Brain pericyte (primary cell): ENCODE results near the gene ZMIZ1.

ENCODE experiments used
- DNase-seq: peaks from one replicate; pipeline ENCODE4 v3.0.0-alpha.2; 2012; ENCODE audit warnings: low read depth, low spot score

The ZMIZ1 gene

GRCh38 chr10:79137300-79137756 is 68.6 kb downstream of the ZMIZ1 start:
- DNase-seq, result no peak

DNA sequence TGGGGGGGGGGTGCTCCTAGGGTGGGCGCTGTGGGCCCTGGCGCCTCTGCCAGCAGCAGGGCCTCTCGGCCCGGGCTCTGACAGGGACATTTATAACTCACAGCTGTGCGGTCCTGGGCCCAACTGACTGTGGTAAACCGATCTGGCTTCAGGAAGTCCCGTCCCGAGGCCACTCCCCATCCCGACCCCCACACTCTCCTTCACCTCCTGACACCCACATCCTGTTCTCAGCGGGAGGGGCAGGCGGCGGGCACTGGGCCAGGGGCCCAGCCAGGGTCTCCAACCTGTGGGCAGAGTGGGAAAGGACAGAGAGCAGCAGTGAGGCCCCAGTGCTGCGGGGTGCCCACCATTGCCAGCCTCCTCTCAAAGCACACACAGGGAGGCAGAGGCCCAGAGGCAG is 69.1 kb downstream of the ZMIZ1 start:
- DNase-seq, result no peak

- DNase-seq, result no peak
Observed at GRCh38 chr10:79138449-79139123, 69.8 kb downstream of the ZMIZ1 start.

DNA sequence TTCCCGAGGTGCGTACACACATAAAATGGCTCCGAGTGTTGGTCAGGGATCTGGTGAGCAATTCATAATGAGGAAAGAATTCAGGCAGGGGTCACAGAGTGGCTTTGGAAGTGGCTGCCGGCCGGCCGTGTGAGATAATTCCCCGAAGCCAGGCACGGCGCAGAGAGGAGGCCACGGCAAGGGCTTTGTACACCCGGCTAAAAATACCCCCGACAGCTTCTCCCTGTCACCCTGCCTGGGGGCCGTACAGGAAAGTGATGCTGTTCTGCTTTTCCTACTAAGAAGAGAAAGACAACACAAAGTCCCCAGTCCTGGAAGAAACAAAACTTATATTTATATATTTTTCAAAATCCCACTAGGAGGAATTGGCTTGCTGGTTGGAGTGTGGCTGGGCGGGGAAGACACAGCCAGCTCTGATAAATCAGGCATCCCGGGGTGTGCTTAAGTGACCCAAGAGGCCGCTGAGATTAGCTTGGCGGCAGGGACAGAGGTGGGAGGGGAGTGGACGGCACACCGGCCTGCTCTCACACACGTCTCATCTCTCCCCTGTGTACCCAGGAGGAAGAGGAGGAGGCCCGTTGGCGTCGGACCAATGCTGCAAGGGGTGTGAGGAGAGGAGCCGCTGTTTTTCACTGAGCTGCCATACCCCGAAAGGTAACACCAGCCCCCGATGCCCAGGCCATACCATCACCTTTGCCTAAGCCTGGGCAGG is 70.5 kb downstream of the ZMIZ1 start:
- DNase-seq, result no peak

DNA sequence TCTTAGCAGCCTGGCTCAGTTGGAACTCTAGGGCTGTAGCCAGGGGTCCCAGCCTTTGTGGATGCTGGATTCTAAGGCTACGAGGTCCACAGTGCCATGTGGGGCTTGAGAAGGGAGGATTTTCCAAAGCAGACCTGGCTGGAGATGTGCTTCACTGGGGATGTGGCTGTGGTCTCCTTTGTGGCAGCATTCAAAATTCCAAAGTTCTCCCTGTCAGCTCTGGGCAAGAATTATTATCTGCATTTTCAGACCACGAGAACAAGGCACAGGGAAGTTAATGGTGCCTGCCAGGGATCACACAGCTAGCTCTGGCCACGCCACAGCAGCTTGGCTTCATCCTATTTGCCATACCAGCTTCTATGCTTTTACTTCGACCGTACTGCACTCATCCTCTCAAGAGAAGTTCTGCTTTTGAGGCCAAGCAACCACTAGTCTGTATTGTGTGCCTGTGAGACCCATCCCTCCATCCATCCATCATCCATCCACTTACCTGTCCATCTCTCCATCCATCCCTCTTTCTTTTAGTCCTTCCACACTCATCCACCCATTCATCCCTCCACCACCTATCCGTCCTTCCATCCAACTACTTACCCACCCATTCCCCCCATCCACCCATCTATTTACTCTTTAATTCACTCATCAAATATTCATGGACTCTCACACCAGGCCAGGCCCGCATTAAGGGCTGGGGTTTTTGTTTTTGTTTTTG is 71.5 kb downstream of the ZMIZ1 start:
- DNase-seq, result no peak

GRCh38 chr10:79140855-79141254 is 72.1 kb downstream of the ZMIZ1 start:
- DNase-seq, result no peak

DNA sequence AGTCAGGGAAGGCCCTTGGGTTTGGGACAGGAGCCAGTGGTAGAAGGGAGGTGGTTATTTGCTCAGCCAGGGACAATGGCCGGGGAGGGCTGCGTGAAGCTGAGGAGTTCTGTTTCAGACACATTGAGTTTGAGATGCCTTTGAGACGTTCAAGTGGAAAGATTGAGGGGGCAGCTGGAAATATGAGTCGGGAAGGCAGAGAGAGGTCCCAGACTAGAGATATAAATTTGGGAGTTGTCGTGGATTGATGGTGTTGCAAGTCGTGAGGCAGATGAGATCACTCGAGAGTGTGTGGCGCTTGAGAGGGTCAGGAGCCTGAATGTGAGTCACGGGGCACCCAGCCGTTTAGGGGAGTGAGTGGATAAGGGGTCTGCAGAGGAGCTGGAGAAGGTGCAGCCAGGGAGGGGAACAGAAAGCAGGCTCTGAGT is 73.3 kb downstream of the ZMIZ1 start:
- no peak for DNase-seq

DNA sequence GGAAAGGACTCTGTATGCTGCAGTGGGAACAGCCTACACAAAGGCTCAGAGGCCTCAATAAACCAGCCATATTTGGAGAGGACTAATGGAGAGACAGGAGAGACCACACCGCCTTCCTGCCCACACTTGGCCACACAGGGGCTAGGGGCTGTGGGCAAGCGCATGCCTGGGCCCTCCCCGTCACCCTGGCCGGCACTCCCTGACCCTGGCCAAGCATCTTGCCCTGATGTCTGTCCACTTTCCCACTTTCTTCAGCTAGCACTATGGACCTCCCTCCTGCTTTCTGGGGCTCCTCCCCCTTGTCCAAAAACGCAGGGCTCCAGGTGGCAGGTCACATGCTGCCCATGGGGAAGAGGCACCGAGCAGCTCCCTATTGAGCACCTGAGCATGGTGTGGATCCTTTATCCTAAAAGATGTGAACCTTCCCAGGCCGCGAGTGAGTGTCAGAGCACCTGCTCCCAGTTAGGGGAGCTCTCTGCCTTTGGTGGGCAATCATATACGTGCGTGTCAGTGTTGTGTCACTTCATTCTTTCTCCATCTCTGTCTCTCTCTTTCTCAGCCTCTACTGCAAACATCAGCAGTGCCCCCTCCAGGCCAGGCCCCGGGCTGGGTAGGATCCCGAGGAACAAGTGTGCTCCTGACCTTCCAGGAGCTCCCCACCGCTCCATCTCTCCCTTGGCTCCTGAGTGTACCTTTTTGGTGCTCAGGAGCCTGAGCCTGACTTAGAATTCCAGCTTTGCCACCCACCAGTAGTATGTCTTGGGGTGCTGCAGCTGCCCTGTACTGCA is 74.0 kb downstream of the ZMIZ1 start:
- no peak for DNase-seq

- DNase-seq, result no peak
Observed at GRCh38 chr10:79143879-79144278, 75.1 kb downstream of the ZMIZ1 start.

- DNase-seq, result no peak
Observed at GRCh38 chr10:79144351-79145173, 75.8 kb downstream of the ZMIZ1 start.

DNA sequence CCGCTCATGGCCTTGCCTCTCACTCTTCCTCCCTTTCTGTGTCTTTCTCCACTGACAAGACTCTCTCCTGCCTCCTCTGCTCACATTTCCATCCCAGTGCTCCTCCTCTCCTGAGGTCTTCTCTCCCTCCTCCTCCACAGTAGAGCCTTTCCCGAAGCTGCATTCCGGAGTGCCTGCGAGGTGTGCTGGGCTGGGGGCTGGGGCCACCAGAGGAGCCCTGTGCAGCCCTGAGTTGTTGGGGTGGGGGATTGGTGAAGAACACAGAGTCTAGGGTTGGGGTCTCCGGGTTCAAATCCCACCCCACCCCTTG is 76.4 kb downstream of the ZMIZ1 start:
- DNase-seq, result no peak

GRCh38 chr10:79145517-79146470 is 77.0 kb downstream of the ZMIZ1 start:
- no peak for DNase-seq

- DNase-seq, result no peak
Observed at GRCh38 chr10:79146611-79147130, 77.9 kb downstream of the ZMIZ1 start.

DNA sequence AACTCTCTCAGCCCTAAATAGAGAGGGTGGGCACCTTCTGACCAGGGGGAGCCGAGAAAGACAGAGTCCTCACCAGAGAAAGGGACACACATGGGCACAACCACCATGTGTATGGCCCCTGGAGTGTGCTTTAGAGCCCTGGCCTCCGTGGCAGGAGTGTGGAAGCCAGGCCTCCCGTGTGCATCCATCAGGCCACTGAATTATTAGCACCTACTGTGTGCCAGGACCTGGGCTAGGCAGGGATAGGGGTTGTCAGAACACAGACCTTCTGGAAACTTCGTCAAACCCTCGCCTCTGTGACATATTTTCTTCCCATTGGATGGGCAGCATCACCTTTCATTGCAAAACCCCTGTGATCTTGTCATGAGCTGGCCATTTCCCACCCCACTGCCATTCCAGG is 78.5 kb downstream of the ZMIZ1 start:
- no peak for DNase-seq

DNA sequence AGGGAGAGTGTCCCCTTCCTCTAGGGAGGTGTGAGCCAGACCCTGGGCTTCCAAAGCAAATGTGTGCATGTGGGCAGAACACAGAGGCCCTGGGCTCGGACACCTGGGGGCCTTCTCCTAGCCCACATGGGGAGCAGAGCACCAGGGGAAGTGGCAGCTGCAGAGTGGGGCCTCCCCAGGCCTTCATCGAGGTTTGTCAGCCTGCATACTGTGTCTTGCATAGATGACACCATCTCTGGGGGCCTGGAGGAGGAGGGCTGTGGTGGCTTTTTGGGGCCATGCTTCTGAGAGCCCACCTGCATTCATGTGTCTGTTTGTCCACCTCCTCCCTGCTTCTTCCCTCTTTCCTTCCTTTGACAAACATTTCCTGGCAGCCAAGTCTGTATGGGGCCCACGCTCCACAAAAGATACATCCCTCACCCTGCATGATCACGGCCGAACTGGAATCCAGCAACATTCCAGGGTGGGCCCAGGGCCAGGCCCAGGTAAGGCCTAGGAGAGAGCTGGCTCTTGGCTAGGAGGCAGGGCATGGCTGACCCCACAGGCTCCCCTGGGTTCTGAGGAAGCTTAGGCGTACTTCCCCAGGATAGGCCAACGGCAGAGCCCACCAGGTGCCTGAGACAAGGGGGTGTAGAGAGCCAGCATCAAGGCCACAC is 79.2 kb downstream of the ZMIZ1 start:
- DNase-seq, result no peak

GRCh38 chr10:79148452-79149344 is 79.9 kb downstream of the ZMIZ1 start:
- no peak for DNase-seq

GRCh38 chr10:79149345-79149661 is 80.5 kb downstream of the ZMIZ1 start:
- DNase-seq, result no peak

GRCh38 chr10:79149662-79150443 is 81.1 kb downstream of the ZMIZ1 start:
- DNase-seq, result no peak
